ENCODE measurements around the gene KRTAP10-1. TPM values are rescaled to one million over a fixed set of nuclear protein-coding genes. Genes with fewer than 3 reads are reported as not detected.

Gene KRTAP10-1
- total and polyA plus RNA-seq, 2 of the 8 experiments (the other 6 are each of a cell fraction or from before 2014, with no cell fraction given), result 0.08 TPM; not detected in 1

DNA sequence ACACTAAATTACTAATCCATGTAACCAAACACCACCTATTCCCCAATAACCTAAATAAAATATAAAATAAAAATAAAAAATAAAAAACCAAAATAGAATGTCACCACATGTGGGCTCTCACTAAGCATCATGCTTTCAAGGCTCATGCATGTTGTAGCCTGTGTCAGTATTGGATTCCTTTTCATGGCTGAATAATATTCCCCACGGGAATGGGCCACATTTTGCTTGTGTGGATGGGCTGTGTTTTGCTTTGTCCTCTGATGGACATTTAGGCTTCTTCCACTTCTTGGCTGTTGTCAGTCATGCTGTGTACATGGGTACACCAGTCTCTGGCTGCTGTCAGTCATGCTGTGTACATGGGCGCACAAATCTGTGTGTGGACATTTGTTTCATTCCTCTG is 49.1 kb upstream of the KRTAP10-1 start:
- no peak for FAIRE-seq
- POLR2A ChIA-PET (ENCODE audit: partially characterized antibody), result no interaction called here
- no peak for TF ChIP-seq TCF12 (IDR thresholded peaks at IDR 0.05; ENCODE audit: low read depth, low read length)
- TF ChIP-seq TAF1 (IDR thresholded peaks at IDR 0.05; ENCODE audit: low read depth, low read length), result no peak
- TF ChIP-seq CEBPB (IDR thresholded peaks at IDR 0.05; ENCODE audit: low read depth, low read length), result no peak
- no peak for TF ChIP-seq TEAD4 (IDR thresholded peaks at IDR 0.05; ENCODE audit: low read depth, low read length)
- no peak for TF ChIP-seq SIN3A (conservative IDR thresholded peaks at IDR 0.05 in 1 of 2, IDR thresholded peaks at IDR 0.05 in 1 of 2; ENCODE audit: low read depth in 1 of 2, low read length in 2 of 2)
- no peak for TF ChIP-seq SIX5 (IDR thresholded peaks at IDR 0.05; ENCODE audit: low read depth, low read length)

More for the DNA sequence above, 49.1 kb upstream of the KRTAP10-1 start:
- no peaks in the 10 kb centered on the region for H4K20me1 ChIP-seq (replicated peaks in 1 of 2; ENCODE audit: control insufficient read depth in 1 of 2, insufficient read depth in 2 of 2, low read length in 2 of 2)
- no peaks in the 10 kb centered on the region; a peak in 1 of 8 replicates for H3K36me3 ChIP-seq (ENCODE audit: control insufficient read depth in 2 of 4, insufficient read depth in 4 of 4, low read length in 3 of 4)
- H3K9ac ChIP-seq (replicated peaks in 1 of 4; ENCODE audit: extremely low read depth in 1 of 4, low read depth in 3 of 4, low read length in 3 of 4), result no peak overlapping the region
- no peak overlapping the region for H3K27ac ChIP-seq (ENCODE audit: low read depth, low read length)
- no peak overlapping the region for H3K23ac ChIP-seq (ENCODE audit: insufficient read length)
- H2BK12ac ChIP-seq (ENCODE audit: low read depth, low read length), result no peak overlapping the region; the same call in 1 of the 2 replicates
- no peak overlapping the region for H2BK120ac ChIP-seq (replicated peaks; ENCODE audit: low read depth, low read length)
- H3K4me1 ChIP-seq (replicated peaks in 1 of 4; ENCODE audit: control insufficient read depth in 3 of 4, insufficient read depth in 4 of 4, low read length in 3 of 4), result peaks cover 2 to 15% (median 6%) of the 10 kb centered on the region in 4 experiments
- 0 out of 2 replicates have a peak, but pooled peaks cover 4% of the 10 kb centered on the region for H3K23me2 ChIP-seq (ENCODE audit: low read depth, low read length)
- H3K27me3 ChIP-seq (replicated peaks in 1 of 4; ENCODE audit: control insufficient read depth in 3 of 4, extremely low read depth in 1 of 4, insufficient read depth in 3 of 4, low read length in 3 of 4), result no peaks in the 10 kb centered on the region
- no peak overlapping the region for H3K56ac ChIP-seq (replicated peaks; ENCODE audit: insufficient read length, low read depth, low read length)
- no peak for DNase-seq (ENCODE audit: low read depth in 1 of 2, low spot score in 2 of 2)
- no peak overlapping the region for H3K4ac ChIP-seq (replicated peaks; ENCODE audit: insufficient read length, low read depth, low read length)
- H3K79me2 ChIP-seq (ENCODE audit: control insufficient read depth in 1 of 2, insufficient read depth in 2 of 2, low read length in 2 of 2), result no peaks in the 10 kb centered on the region
- H2BK5ac ChIP-seq (ENCODE audit: low read depth, low read length), result no peak overlapping the region
- no peak overlapping the region for H3K18ac ChIP-seq (ENCODE audit: extremely low read depth, low read length)
- H4K5ac ChIP-seq (ENCODE audit: insufficient read length, low read depth, low read length), result no peak overlapping the region
- no peak overlapping the region for H2AFZ ChIP-seq (ENCODE audit: low read length)
- no peak overlapping the region for H2AK5ac ChIP-seq (ENCODE audit: low read depth, low read length)
- WGBS, 2 experiments (ENCODE audit: extremely low coverage in 1 of 2, insufficient coverage in 1 of 2, insufficient read length in 1 of 2, insufficient replicate concordance in 2 of 2, low coverage in 1 of 2, low lambda C conversion rate in 2 of 2, missing lambda C conversion rate in 1 of 2), result 91% methylated on average over 2 of the region's 2 CpGs; no CpG with 5 or more reads in 1 of the 2 experiments
- CTCF ChIA-PET (ENCODE audit: partially characterized antibody), result no interaction called here
- no peak overlapping the region for H3K4me3 ChIP-seq (ENCODE audit: extremely low read depth in 1 of 4, insufficient read depth in 2 of 4, low read depth in 3 of 4, low read length in 4 of 4)
- no peak overlapping the region for H2BK15ac ChIP-seq (ENCODE audit: low read length)
- H3K9me3 ChIP-seq (ENCODE audit: insufficient read depth in 2 of 2, low read depth in 1 of 2, low read length in 1 of 2), result no peaks in the 10 kb centered on the region
- H4K91ac ChIP-seq (replicated peaks; ENCODE audit: insufficient read length, low read length), result peak overlapping the region; percentile 17
- H3K79me1 ChIP-seq (ENCODE audit: low read depth, low read length), result no peaks in the 10 kb centered on the region
- H2BK20ac ChIP-seq (ENCODE audit: low read length), result no peak overlapping the region
- H3K4me2 ChIP-seq (ENCODE audit: insufficient read depth in 1 of 2, low read depth in 2 of 2, low read length in 2 of 2), result no peak overlapping the region
- no peak overlapping the region for H4K8ac ChIP-seq (ENCODE audit: extremely low read depth, insufficient read depth, low read length)
- no peak overlapping the region for H3K14ac ChIP-seq (ENCODE audit: insufficient read length)

All from H1 (cell line).